Body of pancreas (tissue), 4 donors: ENCODE results near the gene ST3GAL3. TPM values are rescaled to one million over a fixed set of nuclear protein-coding genes. Genes with fewer than 3 reads are reported as not detected.

Source experiments
- ATAC-seq: fragments of 150-250 bp; one replicate; pipeline ENCODE4 v1.9.1; 2016
- DNase-seq, 4 donors: peaks; one replicate each; pipeline ENCODE4 v3.0.0-alpha.2; 2019
- H3K27ac ChIP-seq, 4 donors: fragments of 200-600 bp; sonication (generic); 1 replicate in 3 of 4; 2 replicates in 1 of 4; pipeline versions ENCODE4 v1.5.1 to v1.6.1; 2016 to 2019; ENCODE audit warnings: mild to moderate bottlenecking in 1 of 4, mixed read lengths in 1 of 4, moderate library complexity in 1 of 4
- H3K27me3 ChIP-seq, 2 donors: fragments of 200-600 bp; sonication (generic); one replicate each; pipeline ENCODE4 v1.6.0; 2016; ENCODE audit warnings: mild to moderate bottlenecking in 1 of 2
- H3K36me3 ChIP-seq, 2 donors: fragments of 200-600 bp; sonication (generic); replicated peaks in 1 of 2; 2 replicates each; pipeline ENCODE4 v1.5.1; 2016; ENCODE audit warnings: low read depth in 2 of 2; ENCODE audit not compliant: insufficient read depth in 1 of 2
- H3K4me1 ChIP-seq: fragments of 200-600 bp; sonication (generic); one replicate; pipeline ENCODE4 v1.6.0; 2016
- H3K4me3 ChIP-seq, 2 donors: fragments of 200-600 bp; sonication (generic); 1 replicate in 1 of 2; 2 replicates in 1 of 2; pipeline ENCODE4 v1.5.1; 2016 to 2019
- H3K9me3 ChIP-seq, 3 donors: fragments of 200-600 bp; sonication (generic); 1 replicate in 2 of 3; 2 replicates in 1 of 3; pipeline ENCODE4 v1.5.1; 2016
- CTCF ChIP-seq, 7 experiments: fragments of 450-650 bp in 4 of 7; fragments of 200-600 bp in 3 of 7; sonication (generic) in 3 of 7; IDR thresholded peaks; one replicate each; pipeline ENCODE4 v1.5.1; 2016 to 2019; ENCODE audit warnings: antibody characterized with exemption in 7 of 7
- POLR2A ChIP-seq, 3 donors: fragments of 450-650 bp; IDR thresholded peaks; one replicate each; pipeline ENCODE4 v1.6.1; 2016; ENCODE audit warnings: antibody characterized with exemption in 3 of 3, mild to moderate bottlenecking in 2 of 3
- WGBS, 2 donors: methylation state at CpG; one replicate each; pipeline ENCODE4 v1.1.5; 2017; 5-methylcytosine and 5-hydroxymethylcytosine counted together
- intact Hi-C: fragments of 100-400 bp; cut with DNase I; formaldehyde crosslinking; loops from one replicate; pipeline ENCODE4 v1.15.1; 2023
- total RNA-seq, 2 donors: library from RNA; depleted of rRNA; stranded (reverse); fragments of >200 nt; gene quantifications; one replicate each; pipeline ENCODE4 v1.1.0, GENCODE V29; 2016

ST3GAL3 gene
- total RNA-seq, 2 donors from 2014 or later = 14.5 to 15.2 TPM

GRCh38 chr1:43881415-43881814, 174.1 kb downstream of the ST3GAL3 start:
- H3K9me3 ChIP-seq = no peaks in the 10 kb centered on the region
- DNase-seq (no peak), ATAC-seq (no peak)
- no peaks in the 10 kb centered on the region for H3K36me3 ChIP-seq
- no peak overlapping the region for H3K4me3 ChIP-seq
- no peak overlapping the region for H3K27ac ChIP-seq
- intact Hi-C loops = no loop called here
- no peaks in the 10 kb centered on the region for H3K27me3 ChIP-seq
- TF ChIP-seq POLR2A (IDR thresholded peaks at IDR 0.05) (no peak), CTCF (IDR thresholded peaks at IDR 0.05) (no peak)
- 83 to 84% methylated on average over 2 to 4 of the region's 4 CpGs for WGBS, 2 donors
- no peaks in the 10 kb centered on the region for H3K4me1 ChIP-seq

GRCh38 chr1:43882763-43883162, 175.4 kb downstream of the ST3GAL3 start:
- no peak for ATAC-seq
- Histone ChIP-seq H3K27me3 (no peaks in the 10 kb centered on the region), H3K4me1 (no peaks in the 10 kb centered on the region), H3K27ac (no peak overlapping the region), H3K9me3 (no peaks in the 10 kb centered on the region), H3K4me3 (no peak overlapping the region), H3K36me3 (no peaks in the 10 kb centered on the region)
- WGBS, 2 donors = 92 to 97% methylated on average over 4 of the region's 4 CpGs
- no peak for DNase-seq
- intact Hi-C loops = no loop called here
- TF ChIP-seq POLR2A (IDR thresholded peaks at IDR 0.05) (no peak), CTCF (IDR thresholded peaks at IDR 0.05) (no peak)

GRCh38 chr1:43883321-43883720, 176.0 kb downstream of the ST3GAL3 start:
- no peak for TF ChIP-seq CTCF (IDR thresholded peaks at IDR 0.05)
- no peak for TF ChIP-seq POLR2A (IDR thresholded peaks at IDR 0.05)
- intact Hi-C loops = no loop called here
- Histone ChIP-seq H3K27ac (no peak overlapping the region), H3K27me3 (no peaks in the 10 kb centered on the region), H3K4me3 (no peak overlapping the region), H3K9me3 (no peaks in the 10 kb centered on the region), H3K36me3 (no peaks in the 10 kb centered on the region), H3K4me1 (no peaks in the 10 kb centered on the region)
- DNase-seq (no peak), ATAC-seq (no peak)
- WGBS, 2 donors = 83 to 91% methylated on average over 4 of the region's 4 CpGs

- Histone ChIP-seq H3K27ac (no peak overlapping the region), H3K9me3 (no peaks in the 10 kb centered on the region), H3K4me1 (no peaks in the 10 kb centered on the region), H3K36me3 (no peaks in the 10 kb centered on the region), H3K27me3 (no peaks in the 10 kb centered on the region), H3K4me3 (no peak overlapping the region)
- TF ChIP-seq POLR2A (IDR thresholded peaks at IDR 0.05) (no peak), CTCF (IDR thresholded peaks at IDR 0.05) (no peak)
- 90 to 92% methylated on average over 12 of the region's 12 CpGs for whole genome bisulfite sequencing, 2 donors
- intact Hi-C loops = no loop called here
- ATAC-seq = no peak
- no peak for DNase-seq
Measured at GRCh38 chr1:43885279-43885801, 178.0 kb downstream of the ST3GAL3 start.

- H3K4me3 ChIP-seq = no peak overlapping the region
- H3K27me3 ChIP-seq = no peaks in the 10 kb centered on the region
- ATAC-seq = no peak
- no peaks in the 10 kb centered on the region for H3K9me3 ChIP-seq
- H3K36me3 ChIP-seq = no peaks in the 10 kb centered on the region
- H3K27ac ChIP-seq = no peak overlapping the region
- no peaks in the 10 kb centered on the region for H3K4me1 ChIP-seq
- TF ChIP-seq CTCF (IDR thresholded peaks at IDR 0.05) (no peak), POLR2A (IDR thresholded peaks at IDR 0.05) (no peak)
- intact Hi-C loops = no loop called here
- no peak for DNase-seq
Measured at GRCh38 chr1:43887748-43888147, 180.4 kb downstream of the ST3GAL3 start.
